Naive B cell (primary cell): ENCODE data around the gene TMSB4Y. TPM values are rescaled to one million over a fixed set of nuclear protein-coding genes. Genes with fewer than 3 reads are reported as not detected.

Experiments used
- polyA plus RNA-seq, 6 donors: library from polyadenylated mRNA; unstranded; fragments of 300-500 nt; fragmentation: Illumina TruSeq; gene quantifications; one replicate each; pipeline ENCODE4 v1.2.3, GENCODE V29; 2021; ENCODE audit warnings: low read depth in 6 of 6

The TMSB4Y gene
- polyA plus RNA-seq, 6 donors from 2014 or later, result 3.7 TPM; not detected in 5

Other genes with a start within 250 kb of the TMSB4Y start
- 10 to 100 TPM in 1 of 6 donors, not detected in 5; 20.5 TPM for gene UTY, start 223.9 kb upstream of the TMSB4Y start, polyA plus RNA-seq